Measurements from ENCODE around the gene TEX35.

GRCh38 chr1:178536329-178536728 is 23.4 kb downstream of the TEX35 start:
- TF ChIP-seq CTCF (IDR thresholded peaks at IDR 0.05) (no peak), POLR2A (IDR thresholded peaks at IDR 0.05) (no peak)

Data from testis (tissue), 2 donors.